Endothelial cell of umbilical vein (primary cell): ENCODE data around the gene MLPH. TPM values are rescaled to one million over a fixed set of nuclear protein-coding genes. Genes with fewer than 3 reads are reported as not detected.

ENCODE experiments used
- BruUV-seq: library from RNA; stranded (reverse); fragments of 400-500 nt; replicated peaks from 2 replicates; lab custom pipeline; 2021; lab: Mats Ljungman, UMichigan
- CTCF ChIA-PET: fragments of 300-600, 350-600 bp; sonication (Branson Sonifier 250); formaldehyde crosslinking; loops from one replicate; lab custom pipeline; 2021; ENCODE audit warnings: antibody characterized with exemption, inconsistent platforms; lab: Charles Lee
- POLR2A ChIA-PET: fragments of 300-600, 350-600 bp; sonication (Branson Sonifier 250); formaldehyde crosslinking; loops from one replicate; lab custom pipeline; 2021; ENCODE audit warnings: antibody characterized with exemption, inconsistent platforms; lab: Charles Lee
- DNase-seq: peaks from one replicate; pipeline ENCODE4 v3.0.0-alpha.2; 2011; ENCODE audit warnings: low read depth, low spot score
- FAIRE-seq: peaks from 2 replicates; lab custom pipeline; 2011; peaks lifted over from hg19 to GRCh38; lab: Jason Lieb, UNC
- H2AFZ ChIP-seq: 2 replicates; pipeline ENCODE4 v1.6.0; 2012; ENCODE audit warnings: low read depth, low read length, control low read depth, inconsistent platforms
- H3K27ac ChIP-seq: 2 replicates; pipeline ENCODE4 v1.5.1; 2011; ENCODE audit warnings: low read depth, mild to moderate bottlenecking, control low read depth, low read length, moderate library complexity; ENCODE audit not compliant: insufficient read depth
- H3K27me3 ChIP-seq, 2 experiments: 2 replicates each; pipeline versions ENCODE4 v1.6.0 to v1.6.1; 2011; ENCODE audit warnings: low read length in 2 of 2, mixed read lengths in 1 of 2; ENCODE audit not compliant: control insufficient read depth in 2 of 2, insufficient read depth in 2 of 2
- H3K36me3 ChIP-seq, 2 experiments: 2 replicates in 1 of 2; 3 replicates in 1 of 2; pipeline ENCODE4 v1.5.1; 2011; ENCODE audit warnings: low read length in 2 of 2, mild to moderate bottlenecking in 1 of 2, moderate library complexity in 1 of 2; ENCODE audit not compliant: control insufficient read depth in 2 of 2, insufficient read depth in 2 of 2; ENCODE audit errors: extremely low read depth in 1 of 2
- H3K4me1 ChIP-seq: 3 replicates; pipeline ENCODE4 v1.5.1; 2011; ENCODE audit warnings: mild to moderate bottlenecking, low read length; ENCODE audit not compliant: control insufficient read depth, insufficient read depth; ENCODE audit errors: extremely low read depth
- H3K4me2 ChIP-seq: 2 replicates; pipeline ENCODE4 v1.6.1; 2011; ENCODE audit warnings: low read length, control low read depth, mixed read lengths; ENCODE audit not compliant: insufficient read depth
- H3K4me3 ChIP-seq, 3 experiments: fragments of 200-600 bp in 1 of 3; sonication (generic), shearing (Covaris generic) in 1 of 3; replicated peaks in 1 of 3; 2 replicates each; pipeline ENCODE4 v1.5.1; 2011 to 2016; ENCODE audit warnings: control low read depth in 3 of 3, low read length in 3 of 3, mild to moderate bottlenecking in 2 of 3, inconsistent platforms in 1 of 3, low read depth in 1 of 3, moderate library complexity in 1 of 3; ENCODE audit not compliant: insufficient read depth in 1 of 3
- H3K79me2 ChIP-seq: 2 replicates; pipeline ENCODE4 v1.6.0; 2012; ENCODE audit warnings: low read length, inconsistent platforms; ENCODE audit not compliant: control insufficient read depth, insufficient read depth
- H3K9ac ChIP-seq: replicated peaks from 2 replicates; pipeline ENCODE3; 2011; ENCODE audit warnings: low read length, control low read depth; ENCODE audit not compliant: insufficient read depth; ENCODE audit errors: extremely low read depth
- H3K9me1 ChIP-seq: replicated peaks from 3 replicates; pipeline ENCODE4 v1.6.0; 2011; ENCODE audit warnings: mild to moderate bottlenecking, low read length; ENCODE audit not compliant: control insufficient read depth, insufficient read depth; ENCODE audit errors: extremely low read depth
- H3K9me3 ChIP-seq: replicated peaks from 2 replicates; pipeline ENCODE4 v1.5.1; 2012; ENCODE audit warnings: low read length, inconsistent platforms; ENCODE audit not compliant: control insufficient read depth, insufficient read depth
- H4K20me1 ChIP-seq: replicated peaks from 2 replicates; pipeline ENCODE3; 2011; ENCODE audit warnings: mild to moderate bottlenecking, low read length; ENCODE audit not compliant: control insufficient read depth, insufficient read depth; ENCODE audit errors: extremely low read depth
- CTCF ChIP-seq, 2 donors: IDR thresholded peaks; 1 replicate in 1 of 2; 2 replicates in 1 of 2; pipeline ENCODE4 v1.5.1; 2011; ENCODE audit warnings: low read length in 2 of 2, mild to moderate bottlenecking in 2 of 2, moderate library complexity in 2 of 2, control low read depth in 1 of 2, inconsistent platforms in 1 of 2, low read depth in 1 of 2; ENCODE audit not compliant: insufficient read depth in 1 of 2; ENCODE audit errors: extremely low read depth in 1 of 2
- EZH2 ChIP-seq: IDR thresholded peaks from 2 replicates; pipeline ENCODE4 v1.6.1; 2012; ENCODE audit warnings: borderline replicate concordance, low read depth, mild to moderate bottlenecking, moderate library complexity, low read length, inconsistent platforms; ENCODE audit not compliant: severe bottlenecking
- FOS ChIP-seq: IDR thresholded peaks from 2 replicates; pipeline ENCODE4 v1.6.1; 2011; ENCODE audit warnings: mild to moderate bottlenecking, low read length, moderate library complexity, borderline replicate concordance; ENCODE audit not compliant: insufficient read depth
- GATA2 ChIP-seq: IDR thresholded peaks from 2 replicates; pipeline ENCODE4 v1.7.0; 2011; ENCODE audit warnings: low read depth, mild to moderate bottlenecking, moderate library complexity, mixed read lengths, low read length; ENCODE audit not compliant: insufficient read length, insufficient read depth
- JUN ChIP-seq: IDR thresholded peaks from 2 replicates; pipeline ENCODE4 v1.6.1; 2011; ENCODE audit warnings: borderline replicate concordance, low read depth; ENCODE audit not compliant: insufficient read length, insufficient read depth
- MAX ChIP-seq: IDR thresholded peaks from 2 replicates; pipeline ENCODE4 v1.6.1; 2011; ENCODE audit not compliant: insufficient read depth, insufficient read length
- MYC ChIP-seq: IDR thresholded peaks from one replicate; pipeline ENCODE4 v1.6.1; 2011; ENCODE audit warnings: mild to moderate bottlenecking, low read depth, low read length
- POLR2A ChIP-seq: IDR thresholded peaks from 2 replicates; pipeline ENCODE4 v1.6.1; 2012; ENCODE audit warnings: low read depth, mild to moderate bottlenecking, control low read depth, low read length
- POLR2AphosphoS5 ChIP-seq: IDR thresholded peaks from 2 replicates; pipeline ENCODE4 v1.6.1; 2012; ENCODE audit warnings: low read depth, mild to moderate bottlenecking, control low read depth, low read length, moderate library complexity; ENCODE audit not compliant: insufficient read depth
- dilution Hi-C: fragments of 300-500 bp; cut with MboI; formaldehyde crosslinking; loops from one replicate; pipeline ENCODE4 v1.15.0; 2019; ENCODE audit warnings: low sequenced_read_pairs; ENCODE audit not compliant: extremely low pct_ligation_motif_present
- intact Hi-C: fragments of 100-400 bp; cut with micrococcal nuclease; formaldehyde crosslinking; loops from one replicate; pipeline ENCODE4 v1.10.0; 2022
- polyA plus RNA-seq, 4 experiments: library from polyadenylated mRNA; depleted of rRNA in 3 of 4; stranded (reverse) in 3 of 4; unstranded in 1 of 4; fragments of >200 nt; gene quantifications; 2 replicates each; pipeline versions ENCODE4 v1.2.1 to v1.2.3, GENCODE V29; 2011 to 2012; ENCODE audit warnings: missing spikeins in 1 of 4
- total RNA-seq: library from RNA; stranded (reverse); gene quantifications from 2 replicates; pipeline ENCODE4 v1.2.3, GENCODE V29; 2021

MLPH gene
- total and polyA plus RNA-seq, 2 donors (not counting 3 experiments of a cell fraction or from before 2014, with no cell fraction given), result not detected

- dilution Hi-C loops (no loop called here), intact Hi-C loops (no loop called here)
- Histone ChIP-seq H3K9me3 (peaks cover 3% of the 10 kb centered on the region), H3K4me3 (no peak overlapping the region), H3K79me2 (no peaks in the 10 kb centered on the region), H2AFZ (no peak overlapping the region), H3K36me3 (no peaks in the 10 kb centered on the region), H3K9ac (no peak overlapping the region), H4K20me1 (peaks cover 2% of the 10 kb centered on the region), H3K4me2 (no peak overlapping the region), H3K27ac (no peak overlapping the region), H3K4me1 (no peaks in the 10 kb centered on the region), H3K27me3 (peaks cover 39 to 49% of the 10 kb centered on the region in 2 experiments), H3K9me1 (no peaks in the 10 kb centered on the region)
- TF ChIP-seq GATA2 (no peak), MYC (no peak), EZH2 (no peak), CTCF (IDR thresholded peaks at IDR 0.05; ENCODE audit: extremely low read depth in 1 of 2, insufficient read depth in 1 of 2, low read depth in 1 of 2, low read length in 2 of 2) (no peak), POLR2A (no peak), FOS (no peak), MAX (no peak), JUN (no peak), POLR2AphosphoS5 (no peak)
- ChIA-PET CTCF (interaction anchor here (2.3 kb wide), 1 partner anchor 23 kb away, joined by 10 read pairs; no protein-coding TSS in a partner anchor), POLR2A (no interaction called here)
- no peak for FAIRE-seq
- BruUV-seq, result no TSS peak
- no peak for DNase-seq
These were observed 2.1 kb downstream of the MLPH start for GRCh38 chr2:237488901-237489860.
